SKM-1 (cell line): ENCODE results near the gene RBBP8NL.
"Not testable (repeated sequence)": the region's sequence is repeated elsewhere in the genome, so short reads cannot be mapped to it uniquely, and the experiment has no call there.

ENCODE experiments used
- DNase-seq: peaks from one replicate; lab custom pipeline; 2025; ENCODE audit not compliant: unreplicated experiment; lab: John Stamatoyannopoulos, UW

RBBP8NL gene

GRCh38 chr20:62445553-62446340 is 18.4 kb upstream of the RBBP8NL start:
- DNase-seq, result no peak

- DNase-seq, result no peak
These were observed 16.9 kb upstream of the RBBP8NL start for GRCh38 chr20:62444286-62444685.

- DNase-seq, result no peak
These were observed 14.7 kb upstream of the RBBP8NL start for GRCh38 chr20:62441987-62442539.

- peak; percentile 36 for DNase-seq
These were observed 11.9 kb upstream of the RBBP8NL start for GRCh38 chr20:62439218-62439617.

GRCh38 chr20:62437927-62438326 is 10.6 kb upstream of the RBBP8NL start:
- DNase-seq, result no peak

GRCh38 chr20:62437496-62437895 is 10.2 kb upstream of the RBBP8NL start:
- DNase-seq, result no peak

GRCh38 chr20:62436692-62437091 is 9.4 kb upstream of the RBBP8NL start:
- DNase-seq, result no peak

GRCh38 chr20:62433658-62434497 is 6.5 kb upstream of the RBBP8NL start:
- DNase-seq, result no peak

- no peak for DNase-seq
These were observed 3.6 kb upstream of the RBBP8NL start for GRCh38 chr20:62430866-62431447.

GRCh38 chr20:62430311-62430853 is 3.0 kb upstream of the RBBP8NL start:
- DNase-seq, result no peak

GRCh38 chr20:62429455-62430310 is 2.3 kb upstream of the RBBP8NL start:
- DNase-seq, result no peak

- no peak for DNase-seq
These were observed 1.3 kb upstream of the RBBP8NL start for GRCh38 chr20:62428396-62429295.

- DNase-seq, result no peak
These were observed 648 bp upstream of the RBBP8NL start for GRCh38 chr20:62428002-62428372.

- DNase-seq, result no peak
These were observed 624 bp downstream of the RBBP8NL start for GRCh38 chr20:62426699-62427131.

- DNase-seq, result not testable (repeated sequence)
These were observed 1.3 kb downstream of the RBBP8NL start for GRCh38 chr20:62426059-62426348.

- DNase-seq, result no peak
These were observed 1.9 kb downstream of the RBBP8NL start for GRCh38 chr20:62425281-62426058.

- no peak for DNase-seq
These were observed 2.9 kb downstream of the RBBP8NL start for GRCh38 chr20:62424249-62425107.

GRCh38 chr20:62423326-62423706 is 4.0 kb downstream of the RBBP8NL start:
- DNase-seq, result no peak
